ENCODE data around the gene P2RY4. TPM values are rescaled to one million over a fixed set of nuclear protein-coding genes. Genes with fewer than 3 reads are reported as not detected.

The P2RY4 gene
- polyA plus RNA-seq, 1 of the 3 experiments (the other 2 are of a cell fraction), result 0.05 TPM

- ChIA-PET POLR2A (no interaction called here), CTCF (no interaction called here)
- TF ChIP-seq MXI1 (IDR thresholded peaks at IDR 0.05; ENCODE audit: low read depth, low read length), result no peak
- H4K20me1 ChIP-seq (ENCODE audit: insufficient read depth), result no peaks in the 10 kb centered on the region
- no peak overlapping the region for H3K27ac ChIP-seq (ENCODE audit: low read depth in 2 of 2, low read length in 1 of 2)
- H3K4me2 ChIP-seq, result no peak overlapping the region
- no peaks in the 10 kb centered on the region for H3K9me3 ChIP-seq
- 37% methylated on average over 2 of the region's 2 CpGs for WGBS (ENCODE audit: low lambda C conversion rate)
- H3F3A ChIP-seq (replicated peaks; ENCODE audit: insufficient read depth), result no peaks in the 10 kb centered on the region
- H3K9ac ChIP-seq, result no peak overlapping the region
- H3K79me2 ChIP-seq (ENCODE audit: insufficient read depth), result no peaks in the 10 kb centered on the region
- no peaks in the 10 kb centered on the region for H3K9me2 ChIP-seq
- no peaks in the 10 kb centered on the region; the same call in 1 of the 2 replicates for H3K27me3 ChIP-seq (ENCODE audit: insufficient read depth)
- H2AFZ ChIP-seq (ENCODE audit: low read depth), result no peak overlapping the region
- no peak for DNase-seq
- H3K4me1 ChIP-seq (ENCODE audit: control insufficient read depth in 1 of 2, insufficient read depth in 2 of 2, low read depth in 1 of 2, low read length in 1 of 2), result no peaks in the 10 kb centered on the region
- H3K36me3 ChIP-seq (replicated peaks in 1 of 2; ENCODE audit: control insufficient read depth in 1 of 2, insufficient read depth in 2 of 2, low read length in 1 of 2), result no peaks in the 10 kb centered on the region
- no peak overlapping the region for H3K4me3 ChIP-seq (ENCODE audit: low read depth in 2 of 2, low read length in 1 of 2)
These were observed 4.6 kb downstream of the P2RY4 start for GRCh38 chrX:70255452-70255851.

- Histone ChIP-seq H4K20me1 (ENCODE audit: insufficient read depth) (no peaks in the 10 kb centered on the region), H3K9me3 (no peaks in the 10 kb centered on the region), H3K9me2 (no peaks in the 10 kb centered on the region), H3F3A (replicated peaks; ENCODE audit: insufficient read depth) (no peaks in the 10 kb centered on the region), H3K4me3 (ENCODE audit: low read depth in 2 of 2, low read length in 1 of 2) (no peak overlapping the region), H3K4me1 (ENCODE audit: control insufficient read depth in 1 of 2, insufficient read depth in 2 of 2, low read depth in 1 of 2, low read length in 1 of 2) (no peaks in the 10 kb centered on the region), H2AFZ (ENCODE audit: low read depth) (no peak overlapping the region), H3K27me3 (ENCODE audit: insufficient read depth) (no peaks in the 10 kb centered on the region; the same call in 1 of the 2 replicates), H3K27ac (ENCODE audit: low read depth in 2 of 2, low read length in 1 of 2) (no peak overlapping the region), H3K4me2 (no peak overlapping the region), H3K79me2 (ENCODE audit: insufficient read depth) (no peaks in the 10 kb centered on the region), H3K36me3 (replicated peaks in 1 of 2; ENCODE audit: control insufficient read depth in 1 of 2, insufficient read depth in 2 of 2, low read length in 1 of 2) (no peaks in the 10 kb centered on the region), H3K9ac (no peak overlapping the region)
- CTCF ChIA-PET, result no interaction called here
- POLR2A ChIA-PET, result no interaction called here
- no peak for TF ChIP-seq JUND (IDR thresholded peaks at IDR 0.05)
- TF ChIP-seq NRF1 (IDR thresholded peaks at IDR 0.05; ENCODE audit: low read depth, low read length), result no peak
- TF ChIP-seq MXI1 (IDR thresholded peaks at IDR 0.05; ENCODE audit: low read depth, low read length), result no peak
- no peak for TF ChIP-seq NFIC (IDR thresholded peaks at IDR 0.05; ENCODE audit: borderline replicate concordance)
- DNase-seq, result no peak
- 45% methylated on average over 3 of the region's 3 CpGs for WGBS (ENCODE audit: low lambda C conversion rate)
These were observed 5.1 kb downstream of the P2RY4 start for GRCh38 chrX:70254909-70255308.

GRCh38 chrX:70254063-70254400, 6.0 kb downstream of the P2RY4 start:
- no peaks in the 10 kb centered on the region; the same call in 1 of the 2 replicates for H3K27me3 ChIP-seq (ENCODE audit: insufficient read depth)
- no peak overlapping the region for H3K27ac ChIP-seq (ENCODE audit: low read depth in 2 of 2, low read length in 1 of 2)
- no peaks in the 10 kb centered on the region for H4K20me1 ChIP-seq (ENCODE audit: insufficient read depth)
- no peak overlapping the region for H3K9ac ChIP-seq
- TF ChIP-seq RXRA (IDR thresholded peaks at IDR 0.05; ENCODE audit: borderline replicate concordance, low read depth) (no peak), MAX (IDR thresholded peaks at IDR 0.05; ENCODE audit: low read depth) (no peak), EP300 (IDR thresholded peaks at IDR 0.05; ENCODE audit: borderline replicate concordance in 1 of 2, low read depth in 1 of 2, low read length in 1 of 2) (no peak), RAD21 (IDR thresholded peaks at IDR 0.05; ENCODE audit: low read length) (no peak), REST (IDR thresholded peaks at IDR 0.05; ENCODE audit: low read depth, low read length) (no peak), TEAD4 (IDR thresholded peaks at IDR 0.05; ENCODE audit: borderline replicate concordance, insufficient read depth) (no peak), SMC3 (IDR thresholded peaks at IDR 0.05; ENCODE audit: low read depth, low read length) (no peak), TCF12 (IDR thresholded peaks at IDR 0.05) (no peak), GABPA (IDR thresholded peaks at IDR 0.05; ENCODE audit: low read depth) (no peak), USF2 (IDR thresholded peaks at IDR 0.05; ENCODE audit: borderline replicate concordance, low read depth, low read length) (no peak), CHD2 (IDR thresholded peaks at IDR 0.05; ENCODE audit: low read length, partially characterized antibody) (no peak)
- H3K79me2 ChIP-seq (ENCODE audit: insufficient read depth), result no peaks in the 10 kb centered on the region
- 52% methylated on average over 1 of the region's 1 CpG for WGBS (ENCODE audit: low lambda C conversion rate)
- H3K4me3 ChIP-seq (ENCODE audit: low read depth in 2 of 2, low read length in 1 of 2), result no peak overlapping the region
- no peaks in the 10 kb centered on the region for H3K9me2 ChIP-seq
- H3F3A ChIP-seq (replicated peaks; ENCODE audit: insufficient read depth), result no peaks in the 10 kb centered on the region
- H3K4me1 ChIP-seq (ENCODE audit: control insufficient read depth in 1 of 2, insufficient read depth in 2 of 2, low read depth in 1 of 2, low read length in 1 of 2), result no peaks in the 10 kb centered on the region
- H3K9me3 ChIP-seq, result no peaks in the 10 kb centered on the region
- no peak overlapping the region for H2AFZ ChIP-seq (ENCODE audit: low read depth)
- ChIA-PET POLR2A (no interaction called here), CTCF (no interaction called here)
- DNase-seq, result no peak
- H3K4me2 ChIP-seq, result no peak overlapping the region
- no peaks in the 10 kb centered on the region for H3K36me3 ChIP-seq (replicated peaks in 1 of 2; ENCODE audit: control insufficient read depth in 1 of 2, insufficient read depth in 2 of 2, low read length in 1 of 2)

All from SK-N-SH (cell line).